D721Med (cell line): ENCODE data around the gene PSMG4.

Source experiments
- DNase-seq: peaks from one replicate; pipeline ENCODE4 v3.0.0; 2011; ENCODE audit warnings: low spot score; ENCODE audit not compliant: insufficient read length
- FAIRE-seq: peaks from 2 replicates; lab custom pipeline; 2011; peaks lifted over from hg19 to GRCh38; lab: Jason Lieb, UNC
- TF ChIP-seq, protein P1 (sequence below): IDR thresholded peaks from 2 replicates; pipeline ENCODE4 v1.5.1; 2012; ENCODE audit warnings: mild to moderate bottlenecking, control low read depth; ENCODE audit not compliant: insufficient read depth; ENCODE audit errors: missing control alignments

The PSMG4 gene

DNA sequence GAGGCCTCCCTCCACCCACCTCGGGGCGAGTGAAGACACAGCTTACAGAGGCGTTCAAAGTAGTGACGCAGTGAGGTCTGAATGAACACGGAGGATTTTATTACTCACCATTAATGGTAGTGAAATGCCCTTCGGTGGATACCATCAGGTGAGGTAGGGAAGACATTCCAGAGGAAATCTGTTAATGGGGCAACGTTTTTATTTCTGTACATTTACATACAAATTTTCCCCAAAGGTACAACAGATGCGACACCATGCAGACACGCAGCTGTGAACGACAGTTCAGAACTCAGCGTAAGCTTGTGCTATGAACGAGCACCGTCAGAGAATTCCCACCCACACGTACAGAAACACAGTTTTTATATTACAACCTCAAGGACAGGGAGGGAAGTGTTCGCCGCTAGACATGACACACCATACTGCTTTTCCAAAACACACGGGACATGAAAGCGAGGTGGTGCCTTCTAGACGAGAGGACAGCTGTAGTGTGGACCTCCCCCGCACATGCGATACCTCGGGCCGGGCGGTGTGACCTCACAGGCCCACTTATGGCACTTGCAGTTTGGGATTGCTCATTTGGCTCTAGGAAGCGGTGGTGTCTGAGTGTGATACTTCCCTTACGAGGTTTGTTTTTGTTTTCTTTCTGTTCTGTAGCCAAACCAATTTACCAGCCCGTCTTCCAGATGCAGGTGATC lies 10.7 kb downstream of the PSMG4 start:
- FAIRE-seq = no peak
- no peak for DNase-seq
- TF ChIP-seq, protein P1, sequence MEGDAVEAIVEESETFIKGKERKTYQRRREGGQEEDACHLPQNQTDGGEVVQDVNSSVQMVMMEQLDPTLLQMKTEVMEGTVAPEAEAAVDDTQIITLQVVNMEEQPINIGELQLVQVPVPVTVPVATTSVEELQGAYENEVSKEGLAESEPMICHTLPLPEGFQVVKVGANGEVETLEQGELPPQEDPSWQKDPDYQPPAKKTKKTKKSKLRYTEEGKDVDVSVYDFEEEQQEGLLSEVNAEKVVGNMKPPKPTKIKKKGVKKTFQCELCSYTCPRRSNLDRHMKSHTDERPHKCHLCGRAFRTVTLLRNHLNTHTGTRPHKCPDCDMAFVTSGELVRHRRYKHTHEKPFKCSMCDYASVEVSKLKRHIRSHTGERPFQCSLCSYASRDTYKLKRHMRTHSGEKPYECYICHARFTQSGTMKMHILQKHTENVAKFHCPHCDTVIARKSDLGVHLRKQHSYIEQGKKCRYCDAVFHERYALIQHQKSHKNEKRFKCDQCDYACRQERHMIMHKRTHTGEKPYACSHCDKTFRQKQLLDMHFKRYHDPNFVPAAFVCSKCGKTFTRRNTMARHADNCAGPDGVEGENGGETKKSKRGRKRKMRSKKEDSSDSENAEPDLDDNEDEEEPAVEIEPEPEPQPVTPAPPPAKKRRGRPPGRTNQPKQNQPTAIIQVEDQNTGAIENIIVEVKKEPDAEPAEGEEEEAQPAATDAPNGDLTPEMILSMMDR = no peak

DNA sequence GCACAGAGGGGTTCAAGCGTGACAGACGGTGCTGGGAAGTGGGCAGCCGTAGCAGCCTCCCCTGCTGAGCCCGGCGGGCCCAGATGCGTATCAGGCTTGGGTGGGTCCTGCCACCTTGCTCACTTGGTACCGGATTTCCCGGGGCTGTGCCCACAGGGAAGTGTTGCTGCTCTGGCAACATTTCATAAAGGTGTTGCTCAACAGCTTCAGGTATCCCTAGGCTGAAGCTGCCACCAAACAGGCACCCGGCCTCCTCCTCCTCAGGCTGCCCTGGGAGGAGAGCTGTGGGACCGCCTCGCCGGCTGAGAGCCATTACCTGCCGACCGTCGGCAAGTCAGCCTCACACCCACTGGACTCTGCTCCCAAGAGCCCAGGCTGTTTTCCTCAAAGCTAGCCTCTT lies 11.5 kb downstream of the PSMG4 start:
- TF ChIP-seq, protein P1 = no peak
- no peak for DNase-seq
- FAIRE-seq = no peak

DNA sequence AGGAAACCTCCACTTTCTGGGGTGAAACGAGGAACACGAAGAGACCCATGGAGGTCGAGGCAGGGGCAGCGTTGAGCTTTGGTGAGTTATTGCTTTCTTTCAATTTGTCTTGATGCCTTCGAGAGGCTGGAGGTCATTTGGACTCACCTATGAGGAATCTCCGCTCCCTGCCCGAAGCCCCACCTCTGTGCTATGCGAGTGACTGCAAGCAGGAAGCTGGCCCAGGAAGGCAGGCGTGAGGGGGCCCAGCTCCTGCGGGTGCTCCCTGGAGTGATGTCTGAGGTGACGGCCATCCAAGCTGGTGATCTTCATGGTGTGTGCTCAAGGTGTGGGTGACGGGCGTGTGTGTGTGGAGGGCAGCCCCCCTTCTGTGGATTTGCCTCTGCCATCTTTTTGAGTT lies 13.0 kb downstream of the PSMG4 start:
- DNase-seq = no peak
- TF ChIP-seq, protein P1 = no peak
- FAIRE-seq = no peak

DNA sequence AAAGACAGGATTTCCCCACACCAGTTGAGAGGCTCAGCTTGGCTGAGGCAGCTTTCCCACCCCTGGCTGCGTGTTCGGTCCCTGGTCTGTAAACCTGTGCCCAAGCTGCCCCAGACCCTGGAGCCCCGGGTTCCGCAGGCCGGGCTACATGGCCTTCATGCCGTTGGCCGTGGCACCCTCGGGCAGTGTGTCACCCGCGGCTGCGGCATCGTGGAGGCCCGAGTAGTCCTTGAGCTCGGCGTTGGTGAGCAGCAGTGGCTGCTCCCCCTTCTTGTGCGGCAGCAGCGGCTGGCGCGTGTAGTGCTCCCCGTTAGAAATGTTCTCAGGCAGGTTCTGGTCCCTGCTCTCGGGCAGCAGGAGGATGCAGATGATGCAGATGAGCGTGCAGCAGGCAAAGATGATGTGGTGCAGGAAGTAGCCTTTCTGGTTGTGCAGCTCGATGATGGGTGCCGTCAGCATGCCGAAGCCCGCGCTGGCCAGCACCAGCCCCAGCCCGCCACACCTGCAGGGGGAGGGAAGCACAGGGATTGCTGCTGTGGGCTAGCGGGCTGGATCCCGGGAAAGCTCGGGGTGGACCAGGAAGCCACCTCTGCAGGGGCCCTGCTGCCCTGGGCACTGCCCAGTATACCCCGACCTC lies 14.3 kb downstream of the PSMG4 start:
- FAIRE-seq (no peak), DNase-seq (no peak)
- TF ChIP-seq, protein P1 = no peak

DNA sequence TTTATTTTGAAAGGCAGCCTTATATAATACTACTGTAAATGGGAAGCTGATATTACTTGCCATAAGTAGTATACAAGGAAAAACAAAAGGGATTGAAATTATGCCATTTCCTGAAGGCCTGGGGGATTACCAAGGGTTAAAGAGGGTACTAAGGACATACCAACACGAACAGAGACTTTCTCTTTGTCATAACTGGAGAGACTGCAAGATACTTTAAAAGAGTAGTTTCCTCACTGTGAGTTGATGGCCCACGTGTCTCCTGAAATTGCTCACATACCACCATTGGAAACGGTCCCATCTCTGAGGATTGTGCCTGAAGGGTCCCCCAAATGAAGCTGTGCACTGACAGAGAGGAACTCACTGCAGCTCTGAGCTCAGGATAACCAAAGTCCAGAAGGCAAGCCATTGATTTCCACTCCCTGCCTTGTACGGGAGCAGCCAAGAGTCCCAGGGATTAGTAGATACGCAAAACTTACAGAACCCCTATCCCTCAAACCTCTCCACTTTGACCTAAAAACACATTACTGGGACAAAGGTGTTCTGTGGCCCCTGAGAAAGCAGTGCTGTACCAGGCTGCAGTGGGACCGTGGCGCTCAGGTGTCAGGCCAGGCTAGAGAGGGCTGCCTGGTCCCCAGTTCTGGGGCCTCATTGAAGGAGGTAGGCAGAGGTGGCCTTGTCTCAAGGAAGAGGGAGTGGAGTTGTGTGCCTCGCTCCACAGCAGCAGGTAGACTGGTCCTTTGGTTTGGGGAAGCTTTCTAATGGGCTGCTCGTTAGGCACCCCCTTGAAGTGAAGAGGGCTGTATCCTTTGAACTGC lies 15.2 kb downstream of the PSMG4 start:
- TF ChIP-seq, protein P1 = no peak
- DNase-seq (no peak), FAIRE-seq (no peak)

DNA sequence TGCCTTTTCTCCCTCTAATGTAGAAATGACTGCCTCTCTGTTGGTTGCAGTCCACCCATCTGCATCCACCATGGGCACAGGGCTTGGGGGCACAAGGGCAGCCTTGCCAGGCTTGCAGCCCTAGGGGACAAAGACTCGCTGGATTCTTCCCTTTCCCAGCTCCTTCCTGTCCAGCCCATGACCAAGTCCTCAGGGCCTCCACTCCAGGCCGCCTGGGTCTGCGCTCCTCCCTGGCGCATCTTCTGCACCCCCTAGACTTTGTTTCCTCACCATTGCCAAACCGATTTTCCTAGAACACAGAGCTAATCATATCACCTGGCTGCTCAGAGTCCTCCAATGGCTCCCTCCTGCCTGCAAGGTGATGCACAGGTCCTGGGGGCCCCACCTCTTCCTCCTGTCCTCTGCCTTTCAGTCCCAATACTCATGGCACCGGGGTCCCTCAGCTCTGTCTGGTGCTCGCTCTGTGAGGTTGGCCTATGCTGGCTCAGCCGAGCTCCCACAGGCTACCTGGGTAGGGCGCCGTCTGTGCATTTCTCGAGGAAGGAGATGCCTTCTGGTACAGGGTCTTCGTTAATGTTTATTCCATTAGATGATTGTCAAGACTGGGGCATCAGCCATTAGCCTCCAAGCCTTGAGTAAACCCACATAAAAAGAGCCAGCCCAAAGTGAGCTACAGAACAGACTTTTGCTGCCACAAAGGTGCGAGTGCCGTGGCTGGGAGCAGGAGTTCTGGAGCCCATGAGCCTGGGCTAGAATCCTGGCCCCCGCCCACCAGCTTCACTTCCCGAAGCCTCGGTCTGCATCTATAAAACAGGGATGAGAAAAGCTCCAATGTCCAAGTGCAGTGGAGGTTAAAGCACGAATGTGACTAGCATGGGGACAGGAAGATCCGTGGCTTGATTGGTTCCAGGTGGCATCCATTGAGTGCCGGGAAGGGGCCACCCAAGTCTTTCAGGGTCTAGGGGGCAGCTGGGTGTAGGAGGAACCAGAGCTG lies 17.7 kb downstream of the PSMG4 start:
- TF ChIP-seq, protein P1 = no peak
- FAIRE-seq = no peak
- no peak for DNase-seq
